Subcutaneous abdominal adipose tissue (tissue), 5 donors: ENCODE results near the gene PACRG.
A peak's percentile ranks its signal among the peaks of the same experiment; 100 is the strongest.

Experiments
- H3K27ac ChIP-seq: one replicate; pipeline ENCODE4 v1.7.0; 2013; ENCODE audit warnings: low read depth, mild to moderate bottlenecking, inconsistent platforms, low read length, moderate library complexity
- H3K27me3 ChIP-seq, 5 donors: one replicate each; pipeline ENCODE4 v1.7.0; 2013; ENCODE audit warnings: low read length in 5 of 5, inconsistent platforms in 1 of 5; ENCODE audit not compliant: control insufficient read depth in 5 of 5, insufficient read depth in 4 of 5
- H3K36me3 ChIP-seq, 5 donors: one replicate each; pipeline ENCODE4 v1.7.0; 2013; ENCODE audit warnings: low read length in 5 of 5; ENCODE audit not compliant: control insufficient read depth in 5 of 5, insufficient read depth in 5 of 5
- H3K4me1 ChIP-seq, 5 donors: one replicate each; pipeline ENCODE4 v1.7.0; 2013; ENCODE audit warnings: low read length in 5 of 5, mild to moderate bottlenecking in 3 of 5, moderate library complexity in 1 of 5; ENCODE audit not compliant: control insufficient read depth in 5 of 5, insufficient read depth in 5 of 5
- H3K4me3 ChIP-seq, 5 donors: one replicate each; pipeline ENCODE4 v1.7.0; 2013; ENCODE audit warnings: low read length in 5 of 5, low read depth in 1 of 5
- H3K9ac ChIP-seq, 5 donors: one replicate each; pipeline ENCODE4 v1.7.0; 2013; ENCODE audit warnings: low read length in 5 of 5, mild to moderate bottlenecking in 4 of 5, moderate library complexity in 3 of 5
- H3K9me3 ChIP-seq, 5 donors: one replicate each; pipeline ENCODE4 v1.7.0; 2013; ENCODE audit warnings: low read length in 5 of 5; ENCODE audit not compliant: control insufficient read depth in 5 of 5
- donor health status: healthy.
- donor health status: healthy.
- donor health status: healthy.
- donor health status: healthy.
- donor health status: healthy.

PACRG gene

DNA sequence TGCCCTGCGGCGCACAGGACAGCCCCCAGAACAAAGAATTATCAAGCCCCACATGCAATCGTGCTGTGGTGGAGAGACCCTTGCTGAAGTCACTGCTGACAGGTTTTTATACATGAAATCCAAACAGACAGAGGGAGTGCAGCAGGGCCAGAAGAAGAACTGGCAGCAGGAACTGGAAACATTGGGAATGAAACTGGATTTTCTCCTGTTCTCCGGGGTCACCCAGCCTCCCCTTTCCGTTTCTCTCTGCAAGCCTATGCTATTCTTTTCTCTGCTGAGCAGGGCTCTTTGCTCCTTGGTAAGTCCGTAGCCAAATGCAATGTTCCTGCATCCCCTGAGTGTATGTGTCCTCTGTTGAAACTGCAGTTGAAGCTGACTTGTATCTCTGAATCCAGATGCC is 623.2 kb downstream of the PACRG start:
- no peak overlapping the region for H3K9ac ChIP-seq
- H3K4me3 ChIP-seq = no peak overlapping the region
- no peaks in the 10 kb centered on the region for H3K36me3 ChIP-seq
- H3K9me3 ChIP-seq = no peaks in the 10 kb centered on the region
- H3K27me3 ChIP-seq = no peaks in the 10 kb centered on the region
- H3K27ac ChIP-seq = no peak overlapping the region
- peaks cover 13 to 30% (median 24%) of the 10 kb centered on the region in 5 donors for H3K4me1 ChIP-seq

DNA sequence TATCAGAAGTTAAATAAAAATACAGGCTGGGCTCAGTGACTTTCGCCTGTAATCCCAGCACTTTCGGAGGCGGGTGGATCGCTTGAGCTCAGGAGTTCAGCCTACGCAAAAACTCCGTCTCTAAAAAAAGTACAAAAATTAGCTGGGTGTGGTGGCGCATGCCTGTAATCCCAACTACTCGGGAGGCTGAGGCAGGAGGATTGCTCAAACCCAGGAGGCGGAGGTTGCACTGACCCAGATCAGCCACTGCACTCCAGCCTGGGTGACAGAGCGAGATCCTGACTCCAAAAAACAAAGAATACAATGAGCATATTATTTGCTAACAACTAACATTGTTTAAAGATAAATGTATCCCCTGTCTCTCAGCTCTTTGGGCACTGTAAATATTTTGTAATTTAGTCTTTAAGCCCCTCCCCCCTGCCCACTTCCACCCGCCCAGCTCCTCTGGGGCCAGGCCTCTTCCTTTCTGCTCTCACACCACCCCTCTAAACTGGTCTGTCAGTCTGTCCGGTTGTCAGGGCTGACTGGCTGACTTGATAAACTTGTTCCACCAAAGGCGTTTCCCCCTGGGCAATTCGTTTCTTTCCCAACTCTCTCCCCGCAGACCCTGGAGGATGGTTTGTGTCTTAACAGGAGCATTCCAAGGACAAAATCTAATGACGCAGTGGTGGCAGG is 624.4 kb downstream of the PACRG start:
- Histone ChIP-seq H3K9ac (no peak overlapping the region), H3K9me3 (no peaks in the 10 kb centered on the region), H3K36me3 (no peaks in the 10 kb centered on the region), H3K4me3 (no peak overlapping the region), H3K27me3 (no peaks in the 10 kb centered on the region), H3K27ac (no peak overlapping the region), H3K4me1 (peaks cover 14 to 40% (median 30%) of the 10 kb centered on the region in 5 donors)

DNA sequence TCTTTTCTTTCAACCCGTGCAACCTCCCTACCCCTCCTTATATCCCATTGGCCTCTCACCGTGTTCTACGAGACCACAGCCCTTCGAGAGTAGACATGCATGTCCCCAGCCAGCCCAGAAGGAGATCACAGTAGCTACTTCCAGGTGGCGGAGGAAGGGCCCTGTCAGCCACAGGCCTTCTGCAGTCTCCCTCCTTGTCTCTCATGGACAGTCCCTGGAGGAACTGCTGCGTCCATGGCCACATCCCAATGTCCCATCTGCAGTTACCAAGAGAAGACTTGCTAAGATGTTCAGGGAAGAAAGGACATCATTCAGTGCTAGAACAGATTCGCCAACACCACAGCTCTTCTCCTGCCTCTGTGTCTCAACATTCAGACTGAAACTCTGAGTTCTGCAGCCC is 625.2 kb downstream of the PACRG start:
- Histone ChIP-seq H3K9ac (no peak overlapping the region), H3K4me3 (no peak overlapping the region), H3K9me3 (no peaks in the 10 kb centered on the region), H3K4me1 (peaks cover 14 to 41% (median 30%) of the 10 kb centered on the region in 5 donors), H3K27me3 (no peaks in the 10 kb centered on the region), H3K27ac (no peak overlapping the region), H3K36me3 (no peaks in the 10 kb centered on the region)

DNA sequence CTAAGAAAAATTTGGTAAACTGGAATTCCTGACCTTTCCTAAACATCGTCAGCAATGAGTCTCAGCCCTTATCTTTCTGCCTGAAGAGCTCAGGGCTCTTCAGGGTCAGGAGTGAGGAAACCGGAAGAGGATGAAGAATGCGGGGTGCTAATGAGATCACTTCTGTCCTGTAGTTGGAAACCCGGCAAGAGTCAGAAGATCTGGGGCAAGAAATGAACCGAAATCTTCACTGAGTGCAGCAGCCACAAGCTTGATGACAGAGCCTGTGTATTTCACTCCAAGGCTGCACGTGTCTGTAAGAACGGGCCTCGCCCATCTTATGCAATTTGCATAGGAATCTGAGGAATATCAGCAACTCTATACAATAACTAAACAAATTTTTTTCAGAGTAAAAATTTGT is 626.3 kb downstream of the PACRG start:
- no peaks in the 10 kb centered on the region for H3K27me3 ChIP-seq
- no peak overlapping the region for H3K9ac ChIP-seq
- H3K4me3 ChIP-seq = no peak overlapping the region
- peaks cover 14 to 41% (median 32%) of the 10 kb centered on the region in 5 donors for H3K4me1 ChIP-seq
- H3K27ac ChIP-seq = peak overlapping the region; percentile 96
- H3K9me3 ChIP-seq = no peaks in the 10 kb centered on the region
- H3K36me3 ChIP-seq = no peaks in the 10 kb centered on the region

DNA sequence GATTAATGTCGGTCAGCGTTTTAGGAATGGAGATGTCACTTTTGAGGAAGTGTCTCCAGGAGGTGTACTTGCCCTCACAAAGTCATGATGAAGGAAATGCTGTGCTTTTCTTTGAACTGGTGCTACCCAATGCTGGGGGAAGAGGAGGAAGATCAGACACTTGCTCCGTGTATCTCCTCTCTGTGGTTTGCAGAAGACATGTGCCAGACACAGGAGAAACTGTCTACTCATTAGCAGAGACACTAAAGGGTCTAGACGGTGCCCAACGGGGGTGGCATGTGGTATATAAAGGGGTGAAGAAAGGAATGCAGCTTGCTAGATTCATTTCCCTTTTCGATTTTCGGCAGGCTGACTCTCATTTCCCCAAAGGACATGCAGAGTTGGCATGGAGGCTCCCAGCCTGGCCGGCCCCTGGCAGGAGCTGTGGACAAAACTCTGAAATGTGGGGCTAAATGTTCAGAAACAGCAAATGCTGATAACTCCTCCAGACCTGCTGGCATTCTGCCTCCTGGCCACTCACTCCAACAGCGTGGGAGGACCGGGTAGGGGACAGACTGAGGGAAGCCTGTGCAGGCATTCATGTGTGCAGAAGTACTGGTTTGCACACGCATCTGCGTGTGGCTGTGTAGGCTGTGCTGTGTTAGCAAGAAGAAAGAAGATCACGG is 627.1 kb downstream of the PACRG start:
- Histone ChIP-seq H3K36me3 (no peaks in the 10 kb centered on the region), H3K4me3 (peak overlapping the region; percentile 32 to 62 (median 54)), H3K27me3 (no peaks in the 10 kb centered on the region), H3K27ac (peak overlapping the region; percentile 96), H3K9me3 (no peaks in the 10 kb centered on the region), H3K9ac (peak overlapping the region in 3 of 5 donors; percentile 21 to 56 (median 38)), H3K4me1 (peaks cover 14 to 41% (median 33%) of the 10 kb centered on the region in 5 donors)

DNA sequence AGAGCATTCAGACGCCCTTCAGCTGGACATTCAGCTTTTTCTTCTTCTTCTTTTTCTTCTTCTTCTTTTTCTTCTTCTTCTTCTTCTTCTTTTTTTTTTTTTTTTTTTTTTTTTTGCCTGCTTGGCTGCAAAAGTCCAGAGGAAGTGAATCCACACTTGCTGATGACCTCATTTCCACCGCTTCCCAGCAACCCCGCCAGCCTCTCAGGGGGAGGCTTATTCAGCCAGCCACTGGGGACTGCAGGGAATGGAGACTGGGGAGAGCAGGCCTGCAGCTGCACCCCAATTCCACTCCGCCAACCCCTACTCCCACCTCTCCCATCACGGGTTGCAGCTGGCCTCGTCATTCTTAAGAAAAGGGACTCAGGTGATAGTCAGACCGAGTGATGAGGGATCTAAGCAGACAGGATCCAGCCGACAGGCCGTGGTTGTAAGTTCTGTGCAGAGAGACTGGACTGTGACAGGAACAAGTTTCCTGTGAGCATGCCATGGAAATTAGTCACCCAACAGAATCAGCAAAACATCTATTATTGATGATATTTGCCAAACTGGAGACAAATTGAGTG is 627.7 kb downstream of the PACRG start:
- peak overlapping the region; percentile 43 to 68 (median 54) for H3K4me3 ChIP-seq
- H3K9ac ChIP-seq = peak overlapping the region in 4 of 5 donors; percentile 21 to 64 (median 58)
- H3K9me3 ChIP-seq = no peaks in the 10 kb centered on the region
- peak overlapping the region; percentile 96 for H3K27ac ChIP-seq
- no peaks in the 10 kb centered on the region for H3K36me3 ChIP-seq
- no peaks in the 10 kb centered on the region for H3K27me3 ChIP-seq
- peaks cover 14 to 41% (median 33%) of the 10 kb centered on the region in 5 donors for H3K4me1 ChIP-seq

DNA sequence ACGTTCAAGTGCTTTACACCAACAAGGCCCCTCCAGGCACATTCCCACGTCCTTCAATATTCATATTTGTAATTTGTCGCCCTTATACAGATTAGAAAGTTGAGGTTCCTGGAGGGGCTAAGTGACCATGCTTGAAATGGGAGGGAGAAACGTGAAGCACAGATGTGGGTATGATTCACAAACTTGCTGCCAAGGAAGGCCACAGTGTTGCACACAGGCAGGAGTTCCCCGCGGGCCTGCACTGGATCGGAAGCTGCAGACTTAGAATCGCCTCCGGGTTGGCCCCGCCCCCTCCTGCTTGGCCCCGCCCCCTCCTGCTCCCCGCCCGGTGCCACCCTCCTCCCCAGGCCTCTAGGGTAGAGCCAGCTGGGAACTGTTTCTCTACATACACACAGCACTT is 628.5 kb downstream of the PACRG start:
- Histone ChIP-seq H3K9me3 (no peaks in the 10 kb centered on the region), H3K4me3 (peak overlapping the region in 4 of 5 donors; percentile 11 to 68 (median 52)), H3K4me1 (peaks cover 14 to 41% (median 33%) of the 10 kb centered on the region in 5 donors), H3K27ac (peak overlapping the region; percentile 96), H3K27me3 (no peaks in the 10 kb centered on the region), H3K9ac (peak overlapping the region in 3 of 5 donors; percentile 5 to 64 (median 60)), H3K36me3 (no peaks in the 10 kb centered on the region)

DNA sequence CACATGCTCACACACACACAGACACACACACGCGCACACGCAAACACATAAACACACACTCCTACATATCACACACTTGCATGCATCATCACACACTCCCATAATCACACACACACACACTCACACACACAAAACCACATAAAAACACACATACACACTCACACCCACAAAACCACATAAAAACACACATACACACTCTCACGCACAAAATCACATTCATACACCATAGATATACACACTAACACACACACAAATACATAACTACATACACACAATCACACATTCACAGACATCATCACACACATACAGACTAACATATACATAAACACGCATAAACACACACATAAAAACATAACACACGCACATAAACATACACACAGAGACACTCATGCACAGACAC is 629.0 kb downstream of the PACRG start:
- Histone ChIP-seq H3K9ac (no peak overlapping the region), H3K36me3 (no peaks in the 10 kb centered on the region), H3K27me3 (no peaks in the 10 kb centered on the region), H3K27ac (no peak overlapping the region), H3K9me3 (no peaks in the 10 kb centered on the region), H3K4me1 (peaks cover 14 to 41% (median 33%) of the 10 kb centered on the region in 5 donors), H3K4me3 (no peak overlapping the region)

DNA sequence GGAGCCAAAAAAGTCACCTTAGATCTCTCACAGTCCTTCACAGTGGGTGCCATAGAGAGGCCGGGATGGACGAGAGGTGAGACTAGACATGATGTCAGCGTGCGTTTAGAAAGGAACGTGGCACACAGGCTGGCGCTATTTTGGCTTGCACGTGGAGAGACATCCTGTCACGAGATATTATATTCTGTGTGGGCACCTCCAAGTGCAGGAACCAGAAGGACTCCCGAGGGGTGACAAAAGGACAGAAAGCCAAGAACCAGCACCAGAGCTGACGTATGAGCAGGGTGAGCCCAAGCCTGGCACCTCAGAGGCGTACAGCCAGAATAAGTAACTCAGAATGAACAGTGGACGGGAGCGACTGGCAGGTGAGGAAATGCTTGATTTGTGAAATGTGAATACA is 636.9 kb downstream of the PACRG start:
- no peak overlapping the region for H3K4me3 ChIP-seq

More for the DNA sequence above, 636.9 kb downstream of the PACRG start:
- no peak overlapping the region for H3K27ac ChIP-seq
- H3K27me3 ChIP-seq = no peaks in the 10 kb centered on the region
- H3K9ac ChIP-seq = no peak overlapping the region
- H3K4me1 ChIP-seq = peaks cover 0 to 17% (median 12%) of the 10 kb centered on the region in 5 donors
- H3K36me3 ChIP-seq = no peaks in the 10 kb centered on the region
- H3K9me3 ChIP-seq = no peaks in the 10 kb centered on the region
